ENCODE results near the gene NFIB. TPM values are rescaled to one million over a fixed set of nuclear protein-coding genes. Genes with fewer than 3 reads are reported as not detected.

Gene NFIB
- total RNA-seq, 1 donor from 2014 or later, result 1.5 TPM

DNA sequence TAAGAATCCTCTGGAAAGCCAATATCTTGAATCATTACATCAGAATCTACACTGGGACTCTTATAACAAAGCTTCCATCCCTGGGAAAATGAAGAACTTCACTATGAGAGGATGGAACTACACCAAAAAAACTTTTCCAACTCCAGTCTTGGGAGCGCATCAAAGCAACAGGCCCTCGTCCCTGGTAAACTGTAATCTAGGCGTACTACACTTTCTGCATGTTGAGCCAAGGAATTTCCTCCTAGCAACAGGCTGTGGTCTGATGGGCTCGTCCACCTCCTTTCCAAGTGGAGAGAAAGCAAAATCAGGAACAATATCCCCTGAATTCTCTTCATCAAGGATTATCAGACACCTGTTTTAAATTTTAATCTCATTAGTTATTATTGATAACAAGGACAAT lies 94.1 kb downstream of the NFIB start:
- Mint-ChIP-seq H3K4me1 (ENCODE audit: low read depth, unreplicated experiment) (no peaks in the 10 kb centered on the region), H3K36me3 (ENCODE audit: unreplicated experiment) (peaks cover 6% of the 10 kb centered on the region), H3K27me3 (ENCODE audit: unreplicated experiment) (peaks cover 2% of the 10 kb centered on the region), H3K4me3 (ENCODE audit: unreplicated experiment) (no peak overlapping the region), H3K27ac (ENCODE audit: unreplicated experiment) (no peak overlapping the region), H3K9me3 (ENCODE audit: unreplicated experiment) (no peaks in the 10 kb centered on the region)
- TF ChIP-seq, protein P1, sequence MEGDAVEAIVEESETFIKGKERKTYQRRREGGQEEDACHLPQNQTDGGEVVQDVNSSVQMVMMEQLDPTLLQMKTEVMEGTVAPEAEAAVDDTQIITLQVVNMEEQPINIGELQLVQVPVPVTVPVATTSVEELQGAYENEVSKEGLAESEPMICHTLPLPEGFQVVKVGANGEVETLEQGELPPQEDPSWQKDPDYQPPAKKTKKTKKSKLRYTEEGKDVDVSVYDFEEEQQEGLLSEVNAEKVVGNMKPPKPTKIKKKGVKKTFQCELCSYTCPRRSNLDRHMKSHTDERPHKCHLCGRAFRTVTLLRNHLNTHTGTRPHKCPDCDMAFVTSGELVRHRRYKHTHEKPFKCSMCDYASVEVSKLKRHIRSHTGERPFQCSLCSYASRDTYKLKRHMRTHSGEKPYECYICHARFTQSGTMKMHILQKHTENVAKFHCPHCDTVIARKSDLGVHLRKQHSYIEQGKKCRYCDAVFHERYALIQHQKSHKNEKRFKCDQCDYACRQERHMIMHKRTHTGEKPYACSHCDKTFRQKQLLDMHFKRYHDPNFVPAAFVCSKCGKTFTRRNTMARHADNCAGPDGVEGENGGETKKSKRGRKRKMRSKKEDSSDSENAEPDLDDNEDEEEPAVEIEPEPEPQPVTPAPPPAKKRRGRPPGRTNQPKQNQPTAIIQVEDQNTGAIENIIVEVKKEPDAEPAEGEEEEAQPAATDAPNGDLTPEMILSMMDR (IDR thresholded peaks at IDR 0.05; ENCODE audit: partially characterized antibody, unreplicated experiment), result no peak
- DNase-seq, result no peak

DNA sequence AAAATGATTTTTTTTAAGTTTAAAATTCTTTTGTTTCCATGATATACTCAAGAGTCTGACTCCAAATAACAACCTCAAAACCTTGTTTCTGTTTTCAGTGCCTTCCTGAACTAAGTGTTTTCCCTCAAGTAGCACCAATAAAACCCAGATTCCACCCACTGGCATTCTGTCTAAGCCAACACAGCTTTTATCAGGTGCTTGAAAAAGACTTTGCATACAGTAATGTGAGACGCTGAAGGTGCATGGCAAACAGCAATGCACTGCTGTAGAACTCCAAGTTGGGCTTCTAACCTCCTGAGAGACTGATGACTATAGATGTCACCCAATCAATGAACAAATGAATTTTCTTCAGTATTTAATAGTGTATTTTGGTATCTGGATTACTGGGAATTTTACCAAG lies 95.7 kb downstream of the NFIB start:
- DNase-seq, result no peak
- Mint-ChIP-seq H3K9me3 (ENCODE audit: unreplicated experiment) (peaks cover 2% of the 10 kb centered on the region), H3K4me1 (ENCODE audit: low read depth, unreplicated experiment) (no peaks in the 10 kb centered on the region), H3K27ac (ENCODE audit: unreplicated experiment) (no peak overlapping the region), H3K4me3 (ENCODE audit: unreplicated experiment) (no peak overlapping the region), H3K36me3 (ENCODE audit: unreplicated experiment) (peaks cover 6% of the 10 kb centered on the region), H3K27me3 (ENCODE audit: unreplicated experiment) (peaks cover 2% of the 10 kb centered on the region)
- TF ChIP-seq, protein P1 (IDR thresholded peaks at IDR 0.05; ENCODE audit: partially characterized antibody, unreplicated experiment), result no peak

DNA sequence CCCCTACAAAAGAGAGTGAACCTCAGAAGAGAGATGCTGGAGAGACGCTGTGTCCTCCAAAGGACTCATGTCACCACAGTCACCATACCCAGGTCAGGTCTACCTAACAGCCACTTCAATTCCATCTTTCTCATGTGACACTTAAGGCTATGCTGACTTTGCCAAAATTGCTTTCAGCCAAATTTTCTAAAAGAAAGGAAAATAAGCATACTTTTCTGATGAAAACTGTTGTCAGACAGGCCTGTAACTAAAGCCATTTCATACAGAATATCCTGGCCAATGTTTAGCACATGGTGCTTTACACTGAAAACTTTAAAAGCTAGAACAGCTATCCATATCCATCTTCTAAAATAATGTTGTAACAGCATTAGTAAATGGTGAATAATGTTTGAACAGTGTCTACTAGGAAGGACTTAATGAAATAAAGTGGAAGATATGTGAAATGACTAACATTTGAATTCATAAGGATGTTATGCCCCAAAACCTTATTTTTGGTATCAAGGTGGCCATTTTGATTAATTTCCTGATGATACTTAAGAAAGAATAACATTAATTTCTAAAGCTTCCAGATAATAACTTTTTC lies 97.2 kb downstream of the NFIB start:
- Mint-ChIP-seq H3K4me1 (ENCODE audit: low read depth, unreplicated experiment) (no peaks in the 10 kb centered on the region), H3K4me3 (ENCODE audit: unreplicated experiment) (no peak overlapping the region), H3K27ac (ENCODE audit: unreplicated experiment) (no peak overlapping the region), H3K36me3 (ENCODE audit: unreplicated experiment) (peaks cover 6% of the 10 kb centered on the region), H3K9me3 (ENCODE audit: unreplicated experiment) (peaks cover 2% of the 10 kb centered on the region), H3K27me3 (ENCODE audit: unreplicated experiment) (peaks cover 2% of the 10 kb centered on the region)
- TF ChIP-seq, protein P1 (IDR thresholded peaks at IDR 0.05; ENCODE audit: partially characterized antibody, unreplicated experiment), result no peak
- DNase-seq, result no peak

DNA sequence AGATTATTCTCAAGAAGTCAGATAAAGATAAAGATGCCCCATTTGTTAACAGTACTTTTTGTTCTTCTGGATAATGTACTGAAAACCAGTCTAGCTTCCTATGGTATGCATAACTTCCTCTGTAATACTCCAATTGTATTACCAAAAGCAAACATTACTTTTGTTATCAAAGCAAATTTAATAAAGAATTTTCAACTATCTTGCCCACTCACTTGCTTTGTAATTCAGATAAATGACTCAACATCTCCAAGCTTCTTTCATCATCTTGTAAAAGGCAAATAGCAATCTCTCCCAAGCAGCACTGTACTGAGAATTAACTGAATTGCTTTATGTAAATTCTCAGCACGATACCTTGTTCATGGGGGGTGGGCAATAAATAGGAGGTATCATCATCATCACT lies 98.3 kb downstream of the NFIB start:
- TF ChIP-seq, protein P1 (IDR thresholded peaks at IDR 0.05; ENCODE audit: partially characterized antibody, unreplicated experiment), result no peak
- peaks cover 2% of the 10 kb centered on the region for H3K36me3 Mint-ChIP-seq (ENCODE audit: unreplicated experiment)
- DNase-seq, result no peak
- H3K27me3 Mint-ChIP-seq (ENCODE audit: unreplicated experiment), result no peaks in the 10 kb centered on the region
- H3K27ac Mint-ChIP-seq (ENCODE audit: unreplicated experiment), result no peak overlapping the region
- no peaks in the 10 kb centered on the region for H3K4me1 Mint-ChIP-seq (ENCODE audit: low read depth, unreplicated experiment)
- no peak overlapping the region for H3K4me3 Mint-ChIP-seq (ENCODE audit: unreplicated experiment)
- H3K9me3 Mint-ChIP-seq (ENCODE audit: unreplicated experiment), result peaks cover 2% of the 10 kb centered on the region

DNA sequence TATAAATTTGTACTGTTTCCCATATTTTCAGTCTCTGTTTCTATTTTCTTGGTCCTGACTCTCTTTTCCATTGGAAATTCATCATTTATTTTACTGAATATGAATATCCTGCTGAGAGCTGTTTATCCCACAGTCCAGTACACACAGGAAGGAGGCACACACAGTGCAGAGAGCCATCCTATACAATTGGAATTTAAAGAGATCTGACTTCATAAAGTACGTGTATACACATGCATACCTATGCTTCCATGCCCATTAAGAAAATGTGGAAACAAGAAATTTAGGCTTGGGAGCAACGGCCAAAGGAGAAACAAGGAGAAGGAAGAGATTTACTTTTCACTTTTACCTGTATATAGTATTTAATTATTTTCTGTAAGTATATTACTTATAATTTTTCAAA lies 99.2 kb downstream of the NFIB start:
- Mint-ChIP-seq H3K27me3 (ENCODE audit: unreplicated experiment) (no peaks in the 10 kb centered on the region), H3K9me3 (ENCODE audit: unreplicated experiment) (peaks cover 2% of the 10 kb centered on the region), H3K4me3 (ENCODE audit: unreplicated experiment) (no peak overlapping the region), H3K27ac (ENCODE audit: unreplicated experiment) (no peak overlapping the region), H3K4me1 (ENCODE audit: low read depth, unreplicated experiment) (peaks cover 3% of the 10 kb centered on the region), H3K36me3 (ENCODE audit: unreplicated experiment) (no peaks in the 10 kb centered on the region)
- TF ChIP-seq, protein P1 (IDR thresholded peaks at IDR 0.05; ENCODE audit: partially characterized antibody, unreplicated experiment), result no peak
- DNase-seq, result no peak

Measured in glutamatergic neuron (in vitro differentiated cells).